Measurements from ENCODE around the gene SNX19.

Gene SNX19

DNA sequence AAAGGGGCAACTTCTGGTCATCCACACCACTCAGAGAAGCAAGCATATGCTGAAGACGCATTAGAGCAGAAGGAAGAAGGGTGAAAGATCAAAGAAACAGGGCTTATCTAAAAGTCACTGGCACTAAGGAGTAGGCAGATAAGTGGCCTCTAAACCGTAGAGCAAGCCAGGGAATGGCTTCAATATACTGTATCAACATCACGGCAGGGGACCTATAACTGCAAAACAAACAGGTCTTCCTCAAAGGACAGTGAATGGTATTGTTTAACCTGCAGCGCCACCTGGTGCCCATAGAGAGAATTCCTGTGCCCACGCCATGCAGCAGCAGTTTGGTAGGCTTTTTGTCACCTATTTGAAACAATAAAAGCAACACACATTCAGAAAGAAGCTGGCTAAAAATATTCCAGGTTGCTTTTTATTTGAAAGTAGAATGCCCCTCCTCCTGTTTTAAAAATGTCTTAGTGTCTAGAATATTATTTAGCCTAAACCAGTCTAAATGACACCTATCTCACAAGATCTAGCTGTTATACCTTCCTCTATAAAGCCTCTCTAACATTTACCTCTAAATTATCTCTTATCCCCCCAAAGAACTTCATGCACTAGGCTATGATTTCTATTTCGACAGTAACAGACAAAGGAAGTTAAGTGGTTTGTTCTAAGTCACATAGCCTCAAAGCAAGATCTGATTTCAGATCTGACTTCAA lies 21.8 kb downstream of the SNX19 start:
- Mint-ChIP-seq H3K4me3 (no peak overlapping the region), H3K36me3 (ENCODE audit: low read depth) (peaks cover 47% of the 10 kb centered on the region), H3K9me3 (no peaks in the 10 kb centered on the region), H3K27ac (peak overlapping the region in 2 of 3 experiments; percentile 31 to 42), H3K27me3 (ENCODE audit: low read depth) (no peaks in the 10 kb centered on the region), H3K4me1 (peaks cover 23% of the 10 kb centered on the region)
- TF ChIP-seq, protein P1, sequence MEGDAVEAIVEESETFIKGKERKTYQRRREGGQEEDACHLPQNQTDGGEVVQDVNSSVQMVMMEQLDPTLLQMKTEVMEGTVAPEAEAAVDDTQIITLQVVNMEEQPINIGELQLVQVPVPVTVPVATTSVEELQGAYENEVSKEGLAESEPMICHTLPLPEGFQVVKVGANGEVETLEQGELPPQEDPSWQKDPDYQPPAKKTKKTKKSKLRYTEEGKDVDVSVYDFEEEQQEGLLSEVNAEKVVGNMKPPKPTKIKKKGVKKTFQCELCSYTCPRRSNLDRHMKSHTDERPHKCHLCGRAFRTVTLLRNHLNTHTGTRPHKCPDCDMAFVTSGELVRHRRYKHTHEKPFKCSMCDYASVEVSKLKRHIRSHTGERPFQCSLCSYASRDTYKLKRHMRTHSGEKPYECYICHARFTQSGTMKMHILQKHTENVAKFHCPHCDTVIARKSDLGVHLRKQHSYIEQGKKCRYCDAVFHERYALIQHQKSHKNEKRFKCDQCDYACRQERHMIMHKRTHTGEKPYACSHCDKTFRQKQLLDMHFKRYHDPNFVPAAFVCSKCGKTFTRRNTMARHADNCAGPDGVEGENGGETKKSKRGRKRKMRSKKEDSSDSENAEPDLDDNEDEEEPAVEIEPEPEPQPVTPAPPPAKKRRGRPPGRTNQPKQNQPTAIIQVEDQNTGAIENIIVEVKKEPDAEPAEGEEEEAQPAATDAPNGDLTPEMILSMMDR (IDR thresholded peaks at IDR 0.05; ENCODE audit: unreplicated experiment in 3 of 3), result peak; percentile 88 to 94 (median 90)

GRCh38 chr11:130892861-130893260 lies 23.4 kb downstream of the SNX19 start:
- peaks cover 19% of the 10 kb centered on the region for H3K4me1 Mint-ChIP-seq

GRCh38 chr11:130891326-130891725 lies 25.0 kb downstream of the SNX19 start:
- Mint-ChIP-seq H3K9me3 (no peaks in the 10 kb centered on the region), H3K27me3 (ENCODE audit: low read depth) (no peaks in the 10 kb centered on the region), H3K36me3 (ENCODE audit: low read depth) (peaks cover 43% of the 10 kb centered on the region), H3K4me3 (no peak overlapping the region), H3K27ac (no peak overlapping the region), H3K4me1 (peaks cover 8% of the 10 kb centered on the region)
- TF ChIP-seq, protein P1 (IDR thresholded peaks at IDR 0.05; ENCODE audit: unreplicated experiment in 3 of 3), result no peak

More at GRCh38 chr11:130892861-130893260, 23.4 kb downstream of the SNX19 start:
- Mint-ChIP-seq H3K36me3 (ENCODE audit: low read depth) (peaks cover 40% of the 10 kb centered on the region), H3K4me3 (no peak overlapping the region), H3K27me3 (ENCODE audit: low read depth) (no peaks in the 10 kb centered on the region), H3K9me3 (no peaks in the 10 kb centered on the region), H3K27ac (no peak overlapping the region)
- TF ChIP-seq, protein P1 (IDR thresholded peaks at IDR 0.05; ENCODE audit: unreplicated experiment in 3 of 3), result no peak

DNA sequence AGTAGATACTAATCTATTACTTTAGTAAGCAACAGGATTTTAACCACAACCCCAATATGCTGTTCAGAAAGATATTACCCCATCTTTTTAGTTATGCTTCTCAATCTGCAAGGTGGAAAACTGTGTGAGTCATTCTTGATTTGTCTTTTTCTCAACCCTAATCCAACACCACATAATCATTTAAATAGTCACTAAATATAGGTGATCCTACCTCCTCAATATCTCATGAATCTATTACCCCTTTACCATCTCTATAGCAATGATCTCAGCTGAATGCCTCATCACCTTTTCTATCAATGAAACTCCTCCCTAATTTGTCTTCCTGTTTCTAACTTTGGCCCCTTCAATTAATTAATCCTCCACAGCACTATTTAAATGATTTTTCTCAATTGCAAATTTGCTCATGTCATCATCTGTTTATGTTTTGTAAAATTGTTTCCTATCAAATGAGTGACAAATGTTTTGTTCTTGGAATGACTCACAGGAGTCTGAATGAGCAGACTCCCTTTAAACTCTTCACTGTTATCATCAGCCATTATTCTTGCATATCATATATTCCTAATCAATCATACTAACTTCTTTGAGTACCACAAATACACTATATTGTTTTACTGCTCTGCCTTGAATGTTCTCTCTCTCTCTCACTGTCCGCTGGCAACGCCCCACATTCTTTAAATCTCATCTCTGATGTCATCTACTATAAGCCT lies 26.1 kb downstream of the SNX19 start:
- Mint-ChIP-seq H3K4me1 (no peaks in the 10 kb centered on the region), H3K27ac (no peak overlapping the region), H3K9me3 (no peaks in the 10 kb centered on the region), H3K36me3 (ENCODE audit: low read depth) (peaks cover 41% of the 10 kb centered on the region), H3K4me3 (no peak overlapping the region), H3K27me3 (ENCODE audit: low read depth) (no peaks in the 10 kb centered on the region)
- TF ChIP-seq, protein P1 (IDR thresholded peaks at IDR 0.05; ENCODE audit: unreplicated experiment in 3 of 3), result no peak

GRCh38 chr11:130888790-130889189 lies 27.5 kb downstream of the SNX19 start:
- Mint-ChIP-seq H3K27me3 (ENCODE audit: low read depth) (no peaks in the 10 kb centered on the region), H3K4me1 (peaks cover 5% of the 10 kb centered on the region), H3K9me3 (no peaks in the 10 kb centered on the region), H3K27ac (no peak overlapping the region), H3K4me3 (no peak overlapping the region), H3K36me3 (ENCODE audit: low read depth) (peaks cover 39% of the 10 kb centered on the region)
- TF ChIP-seq, protein P1 (IDR thresholded peaks at IDR 0.05; ENCODE audit: unreplicated experiment in 3 of 3), result no peak

Measured in nephron (organoid).